Fibroblast of pulmonary artery (primary cell): ENCODE measurements around the gene CHST13.

Experiments
- DNase-seq: peaks from one replicate; pipeline ENCODE4 v3.0.0-alpha.2; 2010; ENCODE audit warnings: low read depth
- H3K4me3 ChIP-seq: replicated peaks from 2 replicates; pipeline ENCODE4 v1.5.1; 2011; ENCODE audit warnings: low read depth, mild to moderate bottlenecking, control low read depth, low read length, moderate library complexity
- TF ChIP-seq, protein P1 (sequence below): IDR thresholded peaks from 2 replicates; pipeline ENCODE4 v1.5.1; 2011; ENCODE audit warnings: mild to moderate bottlenecking, control low read depth, low read length, inconsistent platforms; ENCODE audit errors: missing control alignments

The CHST13 gene

DNA sequence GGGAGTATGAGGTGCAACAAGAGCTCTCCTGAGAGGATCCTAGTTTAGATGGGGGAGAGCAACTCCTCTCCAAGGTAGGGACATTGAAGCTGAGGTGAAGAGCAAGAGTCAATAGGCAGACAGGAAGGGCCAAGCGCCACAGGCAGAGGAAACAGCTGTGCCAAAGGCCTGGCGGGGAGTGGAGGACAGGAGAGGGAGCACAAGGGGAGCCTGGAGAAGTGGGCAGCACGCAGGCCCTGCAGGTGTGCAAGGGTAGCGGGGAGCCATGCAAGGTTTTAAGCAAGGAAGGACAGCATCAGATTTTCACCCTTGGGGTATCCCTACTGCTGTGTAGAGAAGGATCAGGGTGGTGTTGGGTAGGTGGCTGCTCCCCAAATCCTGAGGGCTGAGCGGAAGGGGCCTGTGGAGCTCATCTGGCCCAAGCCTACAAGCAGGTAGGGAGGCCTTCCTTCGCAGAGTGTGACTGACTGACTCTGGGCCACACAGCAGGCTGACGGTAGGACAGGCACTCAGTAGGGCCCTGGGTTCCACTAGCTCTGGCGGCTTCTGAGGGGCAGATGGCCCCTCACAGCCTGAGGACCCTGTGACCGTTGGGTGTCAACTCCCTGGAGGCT, 13.3 kb downstream of the CHST13 start:
- H3K4me3 ChIP-seq: no peak overlapping the region
- no peak for DNase-seq
- TF ChIP-seq, protein P1, sequence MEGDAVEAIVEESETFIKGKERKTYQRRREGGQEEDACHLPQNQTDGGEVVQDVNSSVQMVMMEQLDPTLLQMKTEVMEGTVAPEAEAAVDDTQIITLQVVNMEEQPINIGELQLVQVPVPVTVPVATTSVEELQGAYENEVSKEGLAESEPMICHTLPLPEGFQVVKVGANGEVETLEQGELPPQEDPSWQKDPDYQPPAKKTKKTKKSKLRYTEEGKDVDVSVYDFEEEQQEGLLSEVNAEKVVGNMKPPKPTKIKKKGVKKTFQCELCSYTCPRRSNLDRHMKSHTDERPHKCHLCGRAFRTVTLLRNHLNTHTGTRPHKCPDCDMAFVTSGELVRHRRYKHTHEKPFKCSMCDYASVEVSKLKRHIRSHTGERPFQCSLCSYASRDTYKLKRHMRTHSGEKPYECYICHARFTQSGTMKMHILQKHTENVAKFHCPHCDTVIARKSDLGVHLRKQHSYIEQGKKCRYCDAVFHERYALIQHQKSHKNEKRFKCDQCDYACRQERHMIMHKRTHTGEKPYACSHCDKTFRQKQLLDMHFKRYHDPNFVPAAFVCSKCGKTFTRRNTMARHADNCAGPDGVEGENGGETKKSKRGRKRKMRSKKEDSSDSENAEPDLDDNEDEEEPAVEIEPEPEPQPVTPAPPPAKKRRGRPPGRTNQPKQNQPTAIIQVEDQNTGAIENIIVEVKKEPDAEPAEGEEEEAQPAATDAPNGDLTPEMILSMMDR: no peak

DNA sequence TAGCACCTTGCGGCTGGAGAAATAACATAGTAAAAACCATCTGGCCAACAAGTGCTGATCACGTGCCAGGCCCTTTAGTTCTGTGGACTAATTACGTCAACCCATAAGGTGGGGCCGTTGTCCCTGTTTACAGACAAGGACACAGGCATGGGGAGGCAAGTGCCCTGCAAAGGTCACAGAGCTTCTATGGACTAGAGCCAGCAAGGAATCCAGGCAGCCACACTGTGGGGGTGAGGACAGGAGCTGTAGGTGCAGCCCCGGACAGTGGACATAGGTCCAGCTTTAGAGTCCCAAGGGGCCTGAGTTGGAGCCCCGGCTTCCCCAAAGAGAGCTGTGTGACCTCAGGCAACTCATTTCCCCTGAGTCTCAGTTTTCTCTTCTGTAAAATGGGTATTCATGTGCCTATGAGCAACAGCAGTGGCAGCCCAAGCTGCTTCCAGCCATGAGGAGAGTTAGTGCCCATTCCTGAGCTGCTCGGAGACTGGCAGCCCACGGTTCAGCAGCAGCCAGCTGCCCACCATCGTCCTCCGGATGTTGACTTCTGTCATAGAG, 13.9 kb downstream of the CHST13 start:
- no peak for DNase-seq

DNA sequence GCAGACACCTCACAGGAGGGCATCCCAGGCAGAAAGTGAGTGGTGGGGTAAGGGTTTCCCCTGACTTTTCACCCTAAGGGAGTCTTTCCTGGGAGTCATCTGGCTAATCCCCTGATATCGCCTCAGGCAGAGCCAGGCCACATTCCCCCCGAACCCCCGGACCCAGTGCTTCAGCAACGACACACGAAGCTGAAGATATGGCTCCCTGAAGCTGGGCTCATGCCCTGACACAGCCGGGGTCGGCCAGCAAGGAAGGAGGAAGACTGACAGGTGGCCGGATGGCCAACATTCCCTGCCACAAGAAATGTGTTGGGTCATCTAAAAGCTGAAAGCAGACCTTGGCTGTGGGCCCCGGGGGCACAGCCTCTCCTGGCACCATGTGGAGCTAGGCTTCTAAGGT, 14.4 kb downstream of the CHST13 start:
- TF ChIP-seq, protein P1: no peak
- H3K4me3 ChIP-seq: no peak overlapping the region
- no peak for DNase-seq

More for the DNA sequence above, 13.9 kb downstream of the CHST13 start:
- TF ChIP-seq, protein P1: no peak
- H3K4me3 ChIP-seq: no peak overlapping the region

DNA sequence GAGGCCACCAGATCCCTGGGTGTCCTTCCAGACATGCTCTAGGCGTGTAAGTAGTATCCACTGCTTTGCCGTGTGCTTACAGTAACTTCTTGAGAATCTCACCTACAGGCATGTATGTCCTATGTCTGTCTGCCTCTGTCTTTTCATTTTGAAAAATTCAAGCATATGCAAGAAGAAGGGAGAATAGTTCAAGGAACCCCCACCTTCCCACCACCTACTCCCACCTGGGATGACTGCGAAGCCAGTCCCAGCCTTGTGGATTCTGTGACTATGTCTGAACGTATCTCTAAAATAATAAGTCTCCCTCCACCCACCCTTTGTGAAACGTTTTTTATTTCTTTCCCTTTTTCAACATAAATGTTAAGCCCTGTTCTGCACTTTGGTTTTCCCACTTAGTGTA, 15.0 kb downstream of the CHST13 start:
- DNase-seq: no peak
- H3K4me3 ChIP-seq: no peak overlapping the region
- TF ChIP-seq, protein P1: no peak

DNA sequence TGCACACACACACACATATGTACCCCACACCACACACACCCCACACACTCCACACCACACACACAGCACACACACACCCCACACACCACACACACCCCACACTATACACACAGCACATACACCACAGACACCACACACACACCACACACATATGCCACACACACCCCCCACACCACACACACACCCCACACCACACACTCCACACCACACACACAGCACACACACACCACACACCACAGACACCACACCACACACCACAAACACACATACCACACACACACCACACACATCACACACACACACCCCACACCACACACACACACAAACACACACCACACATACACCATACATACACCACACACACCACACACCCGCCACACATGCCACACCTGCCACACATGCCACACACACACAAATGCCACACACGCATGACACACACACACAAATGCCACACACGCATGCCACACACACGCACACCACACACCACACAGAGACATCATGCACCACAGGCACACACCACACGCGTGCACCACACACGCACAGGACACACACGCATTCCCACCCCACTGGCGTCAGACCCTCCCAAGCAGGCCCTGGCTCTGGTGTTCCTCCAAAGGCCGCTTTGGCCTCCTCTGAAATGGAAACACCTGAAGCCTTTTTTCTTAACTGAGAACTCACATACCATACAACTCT, 15.7 kb downstream of the CHST13 start:
- no peak for DNase-seq
- H3K4me3 ChIP-seq: no peak overlapping the region
- TF ChIP-seq, protein P1: no peak

DNA sequence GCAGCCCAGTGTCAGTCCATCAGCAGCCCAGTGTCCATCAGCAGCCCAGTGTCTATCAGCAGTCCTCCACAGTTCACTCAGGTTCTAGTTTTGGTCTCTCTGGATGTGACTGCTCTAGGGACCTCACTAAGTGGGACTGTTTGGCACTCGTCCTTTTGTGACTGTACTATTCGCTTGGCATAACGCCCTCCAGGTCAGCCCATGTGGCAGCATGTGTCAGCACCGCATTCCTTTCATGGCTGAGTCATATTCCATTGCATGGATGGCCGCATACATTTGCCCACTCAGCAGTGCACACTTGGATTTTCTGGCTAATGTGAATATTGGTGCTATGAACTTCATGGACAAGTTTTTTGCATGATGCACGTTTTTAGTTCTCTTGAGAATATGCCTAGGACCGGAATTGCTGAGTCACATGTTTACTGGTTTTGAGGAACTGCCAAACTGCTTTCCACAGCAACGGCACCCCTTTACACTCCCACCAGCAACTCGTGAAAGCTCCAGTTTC, 16.4 kb downstream of the CHST13 start:
- H3K4me3 ChIP-seq: no peak overlapping the region
- TF ChIP-seq, protein P1: no peak
- peak; percentile 84 for DNase-seq
